CD1c-positive myeloid dendritic cell (primary cell): Measurements from ENCODE around the gene CORIN.
"Not testable (repeated sequence)": the region's sequence is repeated elsewhere in the genome, so short reads cannot be mapped to it uniquely, and the experiment has no call there.

ENCODE experiments used
- DNase-seq: peaks from one replicate; pipeline ENCODE4 v3.0.0-alpha.2; 2016; ENCODE audit errors: extremely low spot score

Gene CORIN

DNA sequence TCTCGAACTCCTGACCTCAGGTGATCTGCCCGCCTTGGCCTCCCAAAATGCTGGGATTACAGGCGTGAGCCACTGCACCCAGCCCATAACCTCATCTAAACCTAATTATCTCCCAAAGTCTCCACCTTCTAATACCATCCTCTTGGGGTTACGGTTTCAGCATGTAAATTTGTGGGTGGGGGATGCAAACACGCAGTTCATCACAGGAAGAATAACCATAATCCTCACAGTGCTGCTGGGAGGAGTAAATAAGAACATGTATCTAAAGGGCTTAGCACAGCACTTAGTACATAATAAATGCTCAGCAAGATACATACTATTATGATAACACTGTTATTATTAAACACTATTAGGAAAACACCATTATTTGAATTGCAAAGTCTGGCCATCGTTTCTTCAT lies 116.4 kb downstream of the CORIN start:
- DNase-seq, result no peak

DNA sequence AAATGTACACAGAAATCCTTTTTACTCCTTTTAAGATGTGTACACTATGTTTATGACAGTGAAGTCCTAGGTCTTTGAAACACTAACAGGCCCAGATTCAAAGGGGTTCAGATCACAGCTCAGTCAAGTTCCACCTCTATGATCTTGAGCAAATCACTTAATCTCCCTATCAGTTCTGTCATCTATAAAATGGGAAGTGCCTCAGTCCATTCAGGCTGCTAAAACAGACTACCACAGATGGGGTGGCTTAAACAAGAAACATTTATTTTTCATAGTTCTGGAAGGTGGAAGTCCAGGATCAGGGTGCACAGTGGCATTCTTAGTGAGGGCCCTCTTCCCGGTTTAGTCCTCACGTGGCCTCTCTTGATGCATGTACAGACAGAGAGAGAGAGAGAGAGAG lies 117.1 kb downstream of the CORIN start:
- DNase-seq, result no peak

GRCh38 chr4:47719576-47719975 lies 118.3 kb downstream of the CORIN start:
- no peak for DNase-seq

- DNase-seq, result no peak
Measured at GRCh38 chr4:47718696-47719095, 119.2 kb downstream of the CORIN start.

- no peak for DNase-seq
Measured at GRCh38 chr4:47717188-47717587, 120.7 kb downstream of the CORIN start.

DNA sequence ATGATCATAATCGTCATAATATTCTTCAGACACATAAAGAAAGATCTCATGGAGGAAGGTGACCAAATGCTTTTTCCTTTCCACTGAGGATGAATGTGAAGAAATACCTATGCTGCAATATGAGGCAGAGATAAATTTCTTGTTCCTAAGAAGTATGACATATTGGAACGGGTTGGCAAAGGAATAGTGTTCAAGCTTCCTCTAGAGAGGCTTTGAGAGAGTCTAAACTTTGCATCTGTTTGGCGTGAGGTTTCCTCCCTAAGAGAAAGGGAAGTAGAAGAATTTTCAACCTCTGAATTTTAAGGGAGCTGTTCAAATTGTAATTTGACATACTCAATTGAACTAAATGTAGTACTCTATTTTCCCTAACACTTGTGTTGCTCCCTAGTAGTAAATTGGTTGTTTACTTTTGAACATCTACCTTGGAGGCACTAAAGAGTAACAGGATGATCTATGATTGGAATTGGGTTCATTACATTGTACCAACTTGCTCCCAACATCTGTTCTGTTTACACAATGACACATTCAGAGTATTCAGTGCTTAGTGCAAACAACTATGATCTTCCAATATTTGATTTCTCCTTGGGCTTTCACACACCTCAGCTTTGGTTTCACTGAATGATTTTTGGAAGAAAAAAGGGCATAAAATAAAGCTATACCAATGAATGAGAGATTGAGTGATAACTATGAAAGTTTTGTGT lies 122.0 kb downstream of the CORIN start:
- DNase-seq, result peak; percentile 2

DNA sequence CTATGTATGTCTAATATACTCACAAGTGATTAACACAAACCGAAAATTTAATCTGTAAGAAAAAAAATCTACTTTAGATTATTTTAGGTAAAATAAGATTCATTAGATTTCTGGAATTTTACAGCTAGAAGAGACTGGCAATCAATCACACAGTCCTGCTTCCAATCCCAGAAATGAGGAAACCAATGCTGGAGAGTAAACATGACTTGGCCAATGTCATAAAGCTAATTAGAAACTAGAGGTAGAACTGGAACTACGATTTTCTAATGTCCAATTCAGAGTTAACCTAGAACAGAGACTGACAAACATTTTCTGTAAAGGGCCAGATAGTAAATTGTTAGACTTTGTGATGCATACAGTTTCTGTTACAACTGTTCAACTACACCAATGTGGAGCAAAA lies 123.6 kb downstream of the CORIN start:
- DNase-seq, result no peak

DNA sequence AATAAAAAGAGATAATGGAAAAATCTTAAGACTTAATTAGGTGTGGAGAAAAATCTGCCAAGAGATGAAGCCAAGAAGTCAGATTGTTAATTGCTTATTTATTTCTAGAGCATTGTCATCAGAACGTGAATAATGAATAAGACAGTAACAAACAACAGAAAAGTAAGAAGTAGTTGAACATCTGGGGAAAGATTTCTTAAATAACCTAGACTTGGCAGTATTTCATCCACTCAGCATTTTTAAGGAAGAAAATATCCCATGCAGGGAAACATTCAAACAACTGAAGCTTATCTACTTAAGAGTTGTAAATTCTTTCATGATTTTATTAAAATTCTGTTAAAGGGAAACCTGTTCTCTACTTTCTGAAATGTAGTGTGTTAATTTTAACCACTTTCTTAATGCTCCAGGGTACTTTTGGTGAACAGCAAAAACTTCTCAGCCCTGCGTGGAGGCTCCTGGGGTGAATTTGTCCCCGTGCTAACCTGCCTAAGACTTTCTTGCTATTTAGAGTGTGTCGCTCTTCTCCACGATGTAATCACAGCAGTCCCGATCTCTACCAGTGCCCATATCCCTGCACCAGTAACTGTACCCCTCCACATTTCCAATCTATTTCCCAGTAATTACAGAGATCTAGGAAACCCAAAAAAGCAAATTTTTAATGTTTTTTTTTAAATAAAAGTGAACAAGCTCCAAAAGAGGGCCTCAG lies 124.6 kb downstream of the CORIN start:
- DNase-seq, result no peak

GRCh38 chr4:47711646-47712045 lies 126.2 kb downstream of the CORIN start:
- no peak for DNase-seq

GRCh38 chr4:47711183-47711582 lies 126.7 kb downstream of the CORIN start:
- no peak for DNase-seq

DNA sequence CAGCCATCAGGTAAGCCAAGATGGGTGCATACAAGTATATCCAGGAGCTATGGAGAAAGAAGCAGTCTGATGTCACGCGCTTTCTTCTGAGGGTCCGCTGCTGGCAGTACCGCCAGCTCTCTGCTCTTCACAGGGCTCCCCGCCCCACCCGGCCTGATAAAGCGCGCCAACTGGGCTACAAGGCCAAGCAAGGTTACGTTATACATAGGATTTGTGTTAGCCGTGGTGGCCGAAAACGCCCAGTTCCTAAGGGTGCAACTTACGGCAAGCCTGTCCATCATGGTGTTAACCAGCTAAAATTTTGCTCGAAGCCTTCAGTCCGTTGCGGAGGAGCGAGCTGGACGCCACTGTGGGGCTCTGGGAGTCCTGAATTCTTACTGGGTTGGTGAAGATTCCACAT lies 131.5 kb downstream of the CORIN start:
- not testable (repeated sequence) for DNase-seq

GRCh38 chr4:47705326-47705981 lies 132.4 kb downstream of the CORIN start:
- DNase-seq, result no peak

DNA sequence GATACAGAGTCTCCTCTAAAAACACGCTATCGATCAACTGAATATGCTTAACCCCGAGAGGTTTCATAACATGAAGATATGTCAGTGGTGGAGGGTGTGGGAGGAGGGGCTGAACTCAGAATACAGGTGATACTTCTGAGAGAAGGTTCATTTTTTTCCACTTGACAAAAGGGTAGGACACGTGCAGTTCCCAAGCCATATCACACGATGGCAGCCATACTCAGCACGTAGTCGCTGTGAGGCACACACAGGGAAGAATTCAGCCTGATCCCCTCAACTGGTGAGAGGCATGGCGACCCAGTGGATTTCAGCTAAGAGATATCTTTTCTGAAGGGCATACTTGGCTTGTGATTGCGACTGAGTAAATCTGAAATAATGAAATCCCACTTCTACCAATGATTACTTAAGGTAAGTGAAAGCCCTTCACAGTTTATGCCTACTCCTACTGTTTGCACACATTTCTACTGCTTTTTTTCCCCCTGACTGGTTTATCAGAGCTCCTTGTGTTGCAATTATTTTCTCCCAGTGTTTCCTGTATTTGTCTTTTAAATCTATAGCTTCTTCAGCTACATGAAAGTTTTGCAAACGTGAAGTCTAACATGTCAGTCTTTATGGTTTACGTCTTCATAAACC lies 133.1 kb downstream of the CORIN start:
- peak; percentile 3 for DNase-seq

DNA sequence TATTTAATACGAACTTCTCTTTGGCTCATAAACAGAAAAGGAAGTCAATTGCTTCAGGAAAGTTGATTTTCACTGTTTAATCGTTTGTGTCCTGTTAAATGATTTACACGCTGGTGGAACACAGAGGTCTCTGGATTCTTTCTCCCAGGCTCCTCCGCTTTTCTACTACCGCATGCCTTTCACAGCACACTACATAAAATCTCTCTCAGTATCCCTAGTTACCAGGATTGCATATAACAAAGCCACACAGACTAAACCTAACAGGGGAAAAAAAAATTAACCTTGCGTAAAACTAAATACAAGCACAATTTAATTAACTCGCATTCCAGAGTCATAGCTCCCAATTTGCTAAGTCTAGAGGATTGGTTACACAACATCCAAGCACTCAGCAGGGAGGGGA lies 133.9 kb downstream of the CORIN start:
- DNase-seq, result no peak

GRCh38 chr4:47703008-47703407 lies 134.9 kb downstream of the CORIN start:
- DNase-seq, result no peak

- no peak for DNase-seq
Measured at GRCh38 chr4:47701286-47701685, 136.6 kb downstream of the CORIN start.

DNA sequence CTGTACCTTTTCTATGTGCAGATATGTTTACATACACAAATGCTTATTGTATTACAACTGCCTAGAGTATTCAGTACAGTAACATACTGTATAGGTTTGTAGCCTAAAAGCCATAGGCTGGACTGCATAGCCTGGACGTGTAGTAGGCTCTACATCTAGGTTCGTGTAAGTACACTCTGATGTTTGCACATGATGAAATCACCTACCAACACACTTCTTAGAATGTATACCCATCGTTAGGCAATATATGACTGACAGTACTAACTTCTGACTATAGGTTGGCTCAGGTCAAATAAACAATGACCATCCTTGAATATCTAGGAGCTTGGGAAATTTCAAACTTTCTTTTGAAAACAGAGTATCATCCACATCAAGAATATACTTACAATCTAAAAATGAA lies 139.0 kb downstream of the CORIN start:
- DNase-seq, result no peak

DNA sequence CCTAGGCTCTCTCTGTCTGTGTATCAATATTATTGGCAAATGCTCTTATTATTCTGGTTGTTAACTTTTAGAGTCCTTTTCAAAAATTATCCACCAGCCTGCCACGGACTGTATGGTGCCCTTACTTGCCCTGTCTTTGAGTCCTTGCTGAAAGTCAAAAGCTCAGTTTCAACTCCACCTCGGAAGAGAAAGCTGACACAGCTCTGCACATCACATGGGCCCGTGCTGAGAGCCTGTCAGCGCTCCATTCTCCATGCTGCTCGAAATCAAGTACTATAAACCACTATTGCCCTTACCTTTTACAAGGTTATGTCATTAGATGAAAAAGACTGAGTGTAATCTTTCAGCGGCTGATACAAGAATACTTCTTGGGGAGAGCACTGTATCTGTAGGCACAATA lies 141.0 kb downstream of the CORIN start:
- no peak for DNase-seq

GRCh38 chr4:47695260-47695659 lies 142.6 kb downstream of the CORIN start:
- no peak for DNase-seq

DNA sequence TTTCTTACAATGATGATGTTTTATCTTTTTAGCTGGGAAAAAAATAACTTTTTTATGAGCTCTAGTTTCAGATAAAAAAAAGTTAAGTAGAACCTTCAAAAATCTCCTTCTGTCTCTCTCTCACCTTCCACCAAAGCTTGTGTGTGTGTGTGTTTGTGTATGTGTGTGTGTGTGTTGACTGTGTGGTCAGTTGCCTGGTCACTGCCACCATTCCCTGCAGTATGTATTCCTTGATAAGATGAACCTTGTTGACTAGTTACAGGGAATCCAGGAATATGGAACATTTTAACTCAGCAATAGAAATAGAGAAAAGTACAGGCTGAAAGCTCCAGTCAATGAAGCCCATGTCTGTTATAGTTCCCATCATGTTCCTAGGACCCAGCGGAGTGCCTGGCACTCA lies 143.5 kb downstream of the CORIN start:
- DNase-seq, result no peak

DNA sequence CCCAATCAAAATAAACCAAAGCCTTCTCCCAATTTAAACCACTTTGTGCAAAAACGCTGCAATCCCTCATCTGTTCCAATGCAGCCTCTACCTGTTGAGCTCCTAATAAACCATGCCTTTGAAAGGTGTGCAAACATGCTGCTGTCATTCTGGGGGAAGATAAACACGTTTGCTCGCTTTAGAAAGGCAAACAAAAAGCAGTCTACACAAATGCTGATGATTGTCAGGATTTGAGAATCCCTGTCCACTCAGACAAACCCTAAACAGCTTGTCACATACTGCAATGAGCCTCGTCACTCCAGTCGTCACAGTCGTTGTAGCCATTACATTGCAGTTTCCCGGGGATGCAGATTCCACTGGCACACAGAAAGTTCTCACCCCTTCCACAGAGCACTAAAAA lies 145.2 kb downstream of the CORIN start:
- no peak for DNase-seq

- DNase-seq, result not testable (repeated sequence)
Measured at GRCh38 chr4:47691757-47692383, 146.0 kb downstream of the CORIN start.
